Central memory CD4-positive, alpha-beta T cell (primary cell): ENCODE measurements around the gene BFSP2.
"Not testable (repeated sequence)": the region's sequence is repeated elsewhere in the genome, so short reads cannot be mapped to it uniquely, and the experiment has no call there.

Experiments
- DNase-seq: peaks from one replicate; pipeline ENCODE4 v3.0.0; 2022

Gene BFSP2

GRCh38 chr3:133457465-133458067 lies 57.7 kb downstream of the BFSP2 start:
- no peak for DNase-seq

- DNase-seq = no peak
These were observed 59.5 kb downstream of the BFSP2 start for GRCh38 chr3:133459400-133459799.

DNA sequence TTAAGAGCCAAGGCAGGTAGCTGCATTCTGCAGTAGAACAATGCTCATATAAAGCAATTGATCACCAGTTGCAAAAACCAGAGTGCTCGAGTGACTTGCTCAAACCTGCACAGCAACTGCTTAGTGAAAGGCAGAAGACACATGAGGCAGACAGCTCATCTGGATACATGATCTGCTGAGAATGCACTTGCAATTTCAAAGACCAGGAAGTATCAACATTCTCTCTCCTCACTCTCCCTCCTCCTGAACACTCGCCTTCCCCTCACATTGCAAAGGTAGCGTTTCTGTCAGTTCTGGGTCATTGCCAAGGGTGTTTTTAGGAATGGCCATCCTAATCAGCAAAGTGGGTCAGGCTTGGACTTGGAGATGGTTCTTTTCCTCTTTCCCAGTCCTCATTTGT lies 61.0 kb downstream of the BFSP2 start:
- no peak for DNase-seq

GRCh38 chr3:133461291-133461690 lies 61.4 kb downstream of the BFSP2 start:
- no peak for DNase-seq

- no peak for DNase-seq
These were observed 63.5 kb downstream of the BFSP2 start for GRCh38 chr3:133463347-133463860.

- DNase-seq = no peak
These were observed 64.7 kb downstream of the BFSP2 start for GRCh38 chr3:133464573-133464972.

DNA sequence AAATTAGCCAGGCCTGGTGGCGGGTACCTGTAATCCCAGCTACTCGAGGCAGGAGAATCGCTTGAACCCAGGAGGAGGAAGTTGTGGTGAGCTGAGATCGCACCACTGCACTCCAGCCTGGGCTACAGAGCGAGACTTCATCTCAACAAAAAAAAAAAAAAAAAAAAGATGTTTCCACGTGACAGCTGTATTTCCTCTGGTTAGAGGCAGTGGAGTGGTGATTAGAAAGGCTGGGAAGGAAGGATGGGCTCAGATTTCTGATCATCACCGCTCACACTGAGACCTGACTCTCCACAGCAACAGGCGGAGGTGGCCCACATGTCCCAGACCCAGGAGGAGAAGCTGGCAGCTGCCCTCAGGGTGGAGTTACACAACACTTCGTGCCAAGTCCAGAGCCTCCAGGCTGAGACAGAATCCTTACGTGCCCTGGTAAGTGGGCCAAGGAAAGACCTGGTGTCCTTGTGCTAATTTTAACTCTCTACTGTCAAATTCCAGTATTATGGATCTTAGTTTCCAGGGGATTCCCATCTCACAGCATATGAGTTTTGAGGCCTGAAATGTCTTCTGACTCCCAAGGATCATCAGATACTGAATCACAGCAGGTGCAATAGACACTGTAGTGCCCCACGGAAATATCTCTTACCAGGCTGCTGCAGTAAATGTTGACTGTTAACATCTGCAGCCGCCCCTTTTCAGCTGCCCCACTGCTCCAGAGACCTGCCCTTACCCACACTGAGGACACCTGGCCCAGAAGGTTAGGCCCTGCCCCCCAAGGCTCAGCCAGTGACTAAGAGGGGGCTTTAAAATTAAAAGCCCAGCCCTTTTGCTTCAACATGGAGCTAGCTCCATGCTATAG lies 66.9 kb downstream of the BFSP2 start:
- no peak for DNase-seq

GRCh38 chr3:133467780-133468179 lies 67.9 kb downstream of the BFSP2 start:
- DNase-seq = no peak

DNA sequence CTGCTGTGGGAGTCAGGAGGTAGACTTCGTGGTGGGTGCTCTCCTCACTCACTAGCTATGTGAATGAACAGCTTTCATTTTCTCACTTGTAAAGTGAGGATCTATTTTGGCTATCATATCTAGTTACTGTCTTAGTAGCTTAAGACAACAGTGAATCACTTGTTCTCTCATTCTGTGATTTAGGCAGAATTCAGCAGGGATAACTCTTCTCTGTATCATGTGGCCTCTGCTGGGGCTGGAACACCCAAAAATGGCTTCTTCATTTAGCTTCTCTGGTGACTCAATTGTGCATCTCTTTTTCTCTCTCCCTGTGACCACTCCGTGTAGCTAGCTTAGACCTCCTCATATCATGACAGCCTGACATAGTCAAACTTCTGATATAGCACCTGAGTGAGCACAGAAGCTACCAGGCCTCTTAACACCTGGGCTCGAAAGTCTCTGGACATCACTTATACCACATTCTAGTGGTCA lies 68.4 kb downstream of the BFSP2 start:
- no peak for DNase-seq

DNA sequence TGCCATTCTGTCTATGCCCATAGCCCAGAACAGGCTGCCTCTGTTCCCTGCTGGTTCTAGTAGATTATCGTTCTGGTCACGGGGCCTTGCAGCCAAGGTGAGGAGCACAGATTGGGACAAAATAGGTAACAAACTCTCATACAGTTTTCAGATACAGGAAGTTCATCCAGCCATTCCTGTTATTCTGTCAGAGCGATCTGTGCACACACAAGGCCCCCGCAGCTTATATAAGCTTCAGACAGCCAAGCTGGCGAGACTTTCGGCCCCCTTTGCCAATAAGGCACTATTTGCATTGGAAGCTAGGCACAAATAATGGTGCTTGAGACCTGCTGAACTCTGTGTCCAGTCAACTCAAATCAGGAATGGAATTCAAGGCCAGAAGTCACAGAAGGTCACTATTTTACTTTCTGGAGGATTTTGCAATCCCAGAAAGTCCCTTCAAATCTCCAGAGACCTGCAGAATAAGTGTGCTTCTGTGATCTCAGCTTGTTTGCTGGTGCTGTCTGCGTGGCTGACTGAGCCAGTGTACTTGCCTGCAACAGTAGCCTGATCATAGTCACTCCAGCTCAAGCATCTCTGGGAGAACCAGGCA lies 69.4 kb downstream of the BFSP2 start:
- no peak for DNase-seq

- DNase-seq = no peak
These were observed 72.4 kb downstream of the BFSP2 start for GRCh38 chr3:133472242-133472641.

GRCh38 chr3:133472889-133473288 lies 73.0 kb downstream of the BFSP2 start:
- no peak for DNase-seq

DNA sequence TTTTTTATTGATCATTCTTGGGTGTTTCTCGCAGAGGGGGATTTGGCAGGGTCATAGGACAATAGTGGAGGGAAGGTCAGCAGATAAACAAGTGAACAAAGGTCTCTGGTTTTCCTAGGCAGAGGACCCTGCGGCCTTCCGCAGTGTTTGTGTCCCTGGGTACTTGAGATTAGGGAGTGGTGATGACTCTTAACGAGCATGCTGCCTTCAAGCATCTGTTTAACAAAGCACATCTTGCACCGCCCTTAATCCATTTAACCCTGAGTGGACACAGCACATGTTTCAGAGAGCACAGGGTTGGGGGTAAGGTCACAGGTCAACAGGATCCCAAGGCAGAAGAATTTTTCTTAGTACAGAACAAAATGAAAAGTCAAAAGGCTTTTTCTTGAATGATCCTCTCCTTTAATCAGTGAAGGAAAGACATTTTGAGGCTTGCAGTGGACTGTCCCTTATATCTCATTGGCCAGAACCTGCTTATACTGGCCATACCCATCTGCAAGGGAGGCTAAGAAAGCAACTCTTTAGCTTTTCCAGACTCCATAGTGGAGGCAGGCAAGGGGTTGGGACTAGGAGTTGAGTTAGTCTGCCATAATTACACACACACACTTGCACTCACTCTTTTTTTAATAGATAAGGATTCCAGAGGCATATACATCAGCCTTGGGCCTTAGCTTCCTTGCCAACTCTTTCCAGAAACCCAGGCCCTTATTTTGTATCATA lies 73.8 kb downstream of the BFSP2 start:
- DNase-seq = not testable (repeated sequence)

- no peak for DNase-seq
These were observed 74.5 kb downstream of the BFSP2 start for GRCh38 chr3:133474251-133474801.

DNA sequence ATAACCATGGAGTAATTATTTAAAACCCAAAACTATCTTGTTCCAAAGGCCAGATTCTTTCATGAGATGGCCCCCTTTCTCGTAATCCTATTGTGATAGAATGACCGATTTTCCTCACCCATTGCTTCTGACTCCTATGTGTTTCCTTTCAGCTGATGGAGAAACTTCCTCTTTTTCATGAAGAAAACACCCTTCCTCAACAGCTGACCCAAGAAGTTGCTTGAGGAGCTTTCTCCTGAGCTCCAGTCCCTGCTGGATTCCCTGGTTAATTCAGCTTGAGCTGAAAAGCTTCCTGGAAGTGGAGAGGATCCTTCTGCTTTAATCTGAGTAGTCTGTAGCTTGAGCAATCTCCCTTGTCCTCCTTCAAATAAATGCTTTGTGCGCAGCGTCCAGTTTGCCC lies 75.0 kb downstream of the BFSP2 start:
- DNase-seq = no peak

- no peak for DNase-seq
These were observed 75.6 kb downstream of the BFSP2 start for GRCh38 chr3:133475245-133476010.

GRCh38 chr3:133476971-133477375 lies 77.1 kb downstream of the BFSP2 start:
- no peak for DNase-seq

DNA sequence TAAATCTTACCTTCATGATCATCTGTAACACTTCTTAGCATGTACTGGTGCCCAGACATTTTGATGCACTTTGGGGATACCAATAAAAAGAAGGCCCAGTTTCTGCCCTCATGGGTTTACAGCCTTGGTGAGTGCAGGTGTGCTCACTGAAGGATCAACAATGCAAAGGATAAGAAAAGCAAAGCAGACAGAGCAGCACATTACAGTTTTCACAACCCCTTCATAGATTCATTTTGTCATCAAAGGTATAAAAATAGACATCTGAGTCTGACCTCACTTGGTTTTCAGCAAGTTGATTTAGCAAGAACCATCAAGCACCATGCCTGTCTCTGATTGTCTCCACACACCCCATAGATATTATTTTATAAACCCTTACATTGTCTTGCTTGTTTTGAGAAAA lies 77.6 kb downstream of the BFSP2 start:
- DNase-seq = no peak

DNA sequence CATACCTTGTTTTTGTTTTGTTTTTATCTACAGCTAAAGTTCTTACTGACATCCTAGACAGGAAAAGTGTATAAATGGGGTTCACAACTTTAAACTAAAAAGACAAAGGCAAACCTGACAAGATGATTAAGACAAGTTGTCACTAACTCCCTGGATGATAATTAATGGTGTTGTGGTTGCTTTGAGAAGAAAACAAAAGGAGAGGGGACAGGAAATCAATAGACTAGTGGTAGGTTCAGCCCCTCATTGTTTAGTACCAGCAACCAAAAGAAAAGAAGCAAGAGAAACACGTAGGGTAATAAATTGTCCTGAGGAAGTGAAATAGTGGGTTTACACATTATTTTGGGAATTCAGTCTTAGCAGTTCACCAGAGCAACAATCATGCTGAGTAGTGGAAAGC lies 78.8 kb downstream of the BFSP2 start:
- DNase-seq = no peak

DNA sequence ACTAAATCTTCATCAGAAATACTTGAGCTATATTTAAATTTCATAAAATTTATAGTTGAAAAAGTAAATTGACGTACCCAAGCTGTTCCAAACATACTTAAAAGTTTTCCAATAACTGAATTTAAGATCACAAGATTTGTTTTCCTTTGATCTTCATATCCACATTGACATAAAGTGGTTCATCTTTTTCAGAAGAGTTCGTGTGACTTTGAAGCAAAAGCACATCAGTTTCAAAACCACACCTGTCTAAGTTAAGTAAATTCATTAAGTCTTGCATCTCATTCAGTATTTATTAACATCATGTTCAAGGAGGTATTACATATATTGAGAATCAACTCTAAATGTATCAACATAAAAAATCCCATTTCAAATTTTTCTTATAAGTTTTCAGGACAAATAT lies 79.5 kb downstream of the BFSP2 start:
- no peak for DNase-seq

- no peak for DNase-seq
These were observed 80.2 kb downstream of the BFSP2 start for GRCh38 chr3:133479895-133480669.
